ENCODE results near the gene ALKBH8.
A peak's percentile ranks its signal among the peaks of the same experiment; 100 is the strongest.
"Not testable (repeated sequence)": the region's sequence is repeated elsewhere in the genome, so short reads cannot be mapped to it uniquely, and the experiment has no call there.

The ALKBH8 gene

DNA sequence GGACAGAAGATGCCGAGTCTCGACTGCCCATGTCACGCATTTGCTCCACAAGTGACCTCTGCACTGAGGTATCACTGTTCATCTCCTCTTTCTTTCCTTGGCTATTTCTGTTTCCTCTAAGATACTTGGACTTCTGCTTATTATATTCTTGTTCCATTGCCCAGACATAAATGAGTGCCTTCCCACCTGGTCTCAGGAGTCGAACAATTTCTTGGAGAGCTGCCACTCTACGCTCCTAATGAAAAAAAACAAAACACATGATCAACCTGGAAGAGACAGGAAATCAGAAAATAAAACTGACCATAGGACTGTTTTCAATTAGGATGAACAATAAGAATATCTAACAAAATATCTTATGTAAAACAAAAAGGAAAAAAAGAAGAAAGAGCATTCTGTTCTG is 60.6 kb downstream of the ALKBH8 start:
- no peak for DNase-seq (ENCODE audit: low read depth)

DNA sequence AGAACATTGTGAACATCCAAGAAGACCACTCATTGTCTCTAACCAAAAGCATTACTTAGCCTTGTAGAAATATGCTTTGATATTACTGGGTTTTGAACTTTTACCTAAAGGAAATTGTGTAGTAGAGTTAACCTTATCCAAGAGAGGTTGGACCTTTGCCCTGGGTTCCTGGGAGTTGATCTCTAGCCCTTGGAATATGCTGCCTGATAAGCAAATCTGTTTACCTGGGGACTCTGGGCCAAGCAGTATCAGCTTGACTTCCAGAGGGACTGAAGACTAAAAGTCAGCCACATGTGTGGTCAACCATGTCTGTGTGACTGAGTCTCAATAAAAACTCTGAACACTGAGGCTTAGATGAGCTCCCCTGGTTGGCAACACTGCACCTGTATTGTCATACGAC is 63.8 kb downstream of the ALKBH8 start:
- DNase-seq (ENCODE audit: low read depth) = no peak

DNA sequence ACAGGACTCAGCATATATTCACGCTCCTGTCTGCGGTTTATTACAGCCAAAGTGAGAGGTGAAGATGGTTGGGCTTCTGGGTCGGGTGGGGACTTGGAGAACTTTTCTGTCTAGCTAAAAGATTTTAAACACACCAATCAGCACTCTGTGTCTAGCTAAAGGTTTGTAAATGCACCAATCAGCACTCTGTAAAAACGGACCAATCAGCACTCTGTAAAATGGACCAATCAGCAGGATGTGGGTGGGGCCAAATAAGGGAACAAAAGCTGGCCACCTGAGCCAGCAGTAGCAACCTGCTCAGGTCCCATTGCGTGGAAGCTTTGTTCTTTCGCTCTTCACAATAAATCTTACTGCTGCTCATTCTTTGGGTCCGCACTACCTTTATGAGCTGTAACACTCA is 68.2 kb downstream of the ALKBH8 start:
- DNase-seq (ENCODE audit: low read depth) = not testable (repeated sequence)

DNA sequence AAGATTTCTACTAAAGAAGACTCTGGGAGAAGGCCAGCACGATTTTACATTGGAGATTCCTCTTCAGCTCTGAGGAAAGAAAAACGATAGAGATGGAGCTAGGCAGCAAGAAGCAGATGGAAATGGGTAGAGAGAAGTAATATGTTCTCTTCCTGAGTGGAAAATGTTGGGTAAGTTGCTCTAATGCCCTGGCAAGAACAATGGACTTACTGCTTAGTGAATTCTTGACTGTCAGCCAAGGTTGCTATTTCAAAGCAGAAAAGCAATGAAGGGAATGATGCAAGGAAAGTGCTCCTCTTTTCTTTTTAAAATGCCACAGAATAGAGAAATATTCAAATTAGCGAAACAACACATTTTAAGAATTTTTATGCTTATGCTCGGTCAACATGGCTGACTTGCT is 69.5 kb downstream of the ALKBH8 start:
- DNase-seq (ENCODE audit: low read depth) = no peak

DNA sequence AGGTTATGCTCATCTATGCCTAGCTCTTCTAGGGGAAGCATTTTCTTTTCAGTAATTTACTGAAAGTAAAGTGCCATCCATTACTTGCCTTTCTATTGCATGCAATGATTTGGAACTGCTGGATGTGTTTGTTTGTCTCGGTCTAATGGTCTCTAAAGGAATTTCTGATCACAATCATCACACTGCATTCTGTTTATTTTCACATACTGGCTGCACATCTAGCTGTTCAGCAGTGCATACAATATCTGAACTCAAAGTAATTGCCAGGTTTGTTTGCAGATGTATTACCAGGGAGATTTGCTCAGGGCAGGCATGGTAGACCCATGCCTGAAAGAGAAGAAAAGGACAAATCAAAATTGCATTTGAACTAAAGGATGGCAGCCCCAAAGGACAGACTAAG is 71.5 kb downstream of the ALKBH8 start:
- no peak for DNase-seq (ENCODE audit: low read depth)

DNA sequence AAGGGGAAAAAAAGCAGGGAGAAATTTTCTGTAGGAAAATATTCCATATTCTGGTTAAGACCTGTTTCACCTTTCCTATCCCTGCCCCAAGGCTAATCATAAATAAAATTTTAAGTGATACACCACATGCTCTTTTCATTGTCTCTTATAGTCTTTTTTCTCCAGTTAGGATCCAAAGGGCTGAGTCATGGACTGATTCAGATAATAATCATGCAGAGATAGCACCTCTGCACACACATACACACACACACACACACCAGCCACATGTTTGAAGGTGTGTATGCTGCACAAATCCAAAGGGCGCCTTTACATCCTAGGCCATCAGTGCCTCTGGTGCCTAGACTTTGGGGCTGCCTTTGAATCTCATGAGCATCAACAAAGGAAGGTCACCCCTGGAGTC is 72.4 kb downstream of the ALKBH8 start:
- no peak for DNase-seq (ENCODE audit: low read depth)

DNA sequence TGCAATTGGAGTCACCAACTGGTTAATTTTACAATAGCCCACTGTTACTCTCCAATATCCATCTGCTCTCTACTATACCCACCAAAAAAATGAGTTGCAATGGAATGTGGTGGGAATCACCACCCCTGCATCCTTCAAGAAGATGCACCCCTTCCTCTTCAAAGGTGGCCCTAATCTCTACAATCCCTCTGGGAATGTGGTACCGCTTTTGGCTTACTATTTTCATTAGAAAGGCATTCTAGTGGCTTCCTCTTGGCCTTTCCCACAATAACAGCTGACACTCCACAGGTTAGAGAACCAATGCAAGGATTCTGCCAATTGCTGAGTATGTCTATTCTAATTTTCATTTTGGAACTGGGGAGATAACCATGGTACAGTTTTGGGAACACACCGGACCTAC is 74.7 kb downstream of the ALKBH8 start:
- no peak for DNase-seq (ENCODE audit: low read depth)

DNA sequence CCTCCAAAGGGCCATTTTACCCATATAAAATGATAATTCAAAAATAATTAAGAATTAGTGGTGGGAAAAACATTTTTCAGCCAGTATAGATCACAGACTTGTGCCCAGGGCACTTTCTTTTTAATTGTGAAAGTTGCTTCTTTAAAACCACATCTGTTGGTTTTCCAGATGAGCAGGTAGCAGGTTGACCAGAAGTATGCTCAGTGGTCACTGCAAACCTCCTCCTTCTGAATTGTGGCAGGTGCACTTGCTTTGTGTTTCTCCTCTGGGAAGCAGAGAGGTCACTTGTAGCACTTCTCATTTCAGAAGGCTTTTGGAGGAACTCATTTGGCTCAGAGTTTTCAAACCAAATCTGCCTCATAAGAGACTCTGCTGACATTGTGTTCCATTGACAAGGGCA is 83.3 kb downstream of the ALKBH8 start:
- DNase-seq (ENCODE audit: low read depth) = no peak

DNA sequence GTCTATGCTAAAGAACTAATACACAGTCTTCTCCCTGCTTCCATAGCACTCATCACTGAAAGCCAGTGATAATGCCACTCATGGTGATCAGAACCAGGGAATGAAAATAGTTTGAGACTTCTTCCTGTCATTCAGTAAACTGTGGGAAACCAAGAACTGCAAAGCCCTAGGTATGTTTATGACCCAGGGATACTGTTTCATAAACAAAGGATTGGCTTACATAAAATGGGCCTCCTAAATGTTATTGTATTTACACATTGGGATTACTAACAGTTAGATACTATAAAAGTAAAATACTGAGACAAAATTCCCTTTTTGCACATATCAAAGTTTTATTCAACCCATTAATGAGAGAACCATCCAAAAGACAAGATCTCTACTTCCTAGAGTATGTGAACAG is 86.6 kb downstream of the ALKBH8 start:
- no peak for DNase-seq (ENCODE audit: low read depth)

DNA sequence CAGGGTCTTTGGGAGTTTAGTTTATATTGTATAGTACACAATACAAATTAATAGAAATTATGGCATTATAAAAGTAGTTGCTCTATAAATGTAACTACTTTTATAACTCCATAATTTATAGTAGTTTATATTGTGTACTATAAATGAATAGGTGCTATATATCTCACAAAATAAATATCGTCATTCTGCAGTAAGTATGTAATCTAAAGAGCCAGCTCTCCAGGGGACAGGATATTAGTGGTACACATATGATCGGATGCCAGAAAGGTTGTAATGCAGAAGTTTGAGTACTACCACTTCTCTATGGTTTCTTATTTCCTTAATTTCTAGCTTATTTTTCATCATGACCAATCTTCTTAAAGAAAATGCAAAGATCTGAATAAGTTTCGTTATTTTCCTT is 87.7 kb downstream of the ALKBH8 start:
- no peak for DNase-seq (ENCODE audit: low read depth)

DNA sequence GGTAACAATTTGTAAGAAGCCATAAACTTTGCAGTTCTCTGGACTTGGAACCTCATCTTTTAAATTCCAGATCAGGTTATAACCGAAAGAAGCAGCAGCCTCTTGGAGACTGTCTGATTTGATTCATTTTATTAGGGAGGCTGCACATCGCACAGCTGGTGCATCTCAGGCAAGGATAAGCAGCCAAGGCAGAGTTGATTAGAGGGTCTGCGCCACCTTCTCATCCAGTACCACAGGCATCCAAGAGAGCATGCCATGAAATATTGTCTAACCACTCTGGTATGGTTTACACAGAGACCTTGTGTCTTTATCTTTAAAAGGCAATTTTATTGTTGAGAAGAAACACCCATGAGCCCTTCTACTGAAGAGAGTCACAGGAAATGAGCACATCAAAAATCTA is 91.7 kb downstream of the ALKBH8 start:
- no peak for DNase-seq (ENCODE audit: low read depth)

DNA sequence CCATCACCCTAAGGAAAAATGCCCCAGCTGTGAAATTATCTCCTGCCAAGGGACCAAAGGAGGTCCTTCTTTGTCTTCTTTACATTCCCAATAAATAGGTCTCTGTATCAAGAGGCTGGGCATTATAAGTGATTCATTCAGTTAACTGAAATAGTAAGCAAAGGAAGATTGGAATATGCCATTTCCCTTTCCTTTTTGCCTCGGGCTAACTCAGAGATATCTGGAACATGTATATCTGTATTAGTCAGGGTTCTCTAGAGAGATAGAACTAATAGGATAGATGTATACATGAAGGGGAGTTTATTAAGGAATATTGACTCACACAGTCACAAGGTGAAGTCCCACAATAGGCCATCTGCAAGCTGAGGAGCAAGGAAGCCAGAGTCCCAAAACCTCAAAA is 92.6 kb downstream of the ALKBH8 start:
- DNase-seq (ENCODE audit: low read depth) = no peak

DNA sequence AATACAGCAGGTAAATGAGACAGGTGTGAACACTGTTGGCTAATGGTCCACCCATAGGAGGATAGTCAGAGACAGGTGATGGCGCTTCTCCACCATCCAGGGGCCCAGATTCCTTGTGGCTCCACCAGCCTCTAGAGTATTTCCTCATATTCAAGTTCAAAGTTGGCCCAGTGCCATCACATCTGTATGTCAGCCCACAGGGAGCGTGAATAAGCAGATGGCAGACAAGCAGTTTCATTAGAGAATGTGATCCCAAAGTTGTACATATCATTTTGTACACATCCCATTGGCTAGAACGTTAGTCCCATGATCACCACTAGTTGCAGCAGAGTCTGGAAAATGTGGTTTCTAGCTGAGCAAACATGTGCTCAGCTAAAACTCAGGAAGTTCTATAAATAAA is 96.9 kb downstream of the ALKBH8 start:
- no peak for DNase-seq (ENCODE audit: low read depth)

DNA sequence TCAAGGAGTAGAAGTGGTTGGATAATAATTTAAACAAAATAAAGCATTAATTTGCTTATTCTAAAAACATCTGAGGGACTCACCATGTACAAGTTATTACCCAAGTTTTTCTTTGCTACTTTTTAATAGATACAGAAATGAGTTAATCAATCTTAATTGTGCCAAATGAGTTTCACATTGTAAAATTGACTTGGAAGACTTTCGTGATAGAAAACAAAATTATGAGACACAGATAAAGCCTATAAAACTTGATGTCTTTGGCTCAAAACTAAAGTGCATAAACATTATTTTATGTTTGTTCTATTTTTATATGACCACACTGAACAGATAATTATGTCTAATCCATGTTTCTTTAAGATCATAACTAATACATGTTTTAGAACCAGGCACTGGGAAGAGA is 97.8 kb downstream of the ALKBH8 start:
- no peak for DNase-seq (ENCODE audit: low read depth)

DNA sequence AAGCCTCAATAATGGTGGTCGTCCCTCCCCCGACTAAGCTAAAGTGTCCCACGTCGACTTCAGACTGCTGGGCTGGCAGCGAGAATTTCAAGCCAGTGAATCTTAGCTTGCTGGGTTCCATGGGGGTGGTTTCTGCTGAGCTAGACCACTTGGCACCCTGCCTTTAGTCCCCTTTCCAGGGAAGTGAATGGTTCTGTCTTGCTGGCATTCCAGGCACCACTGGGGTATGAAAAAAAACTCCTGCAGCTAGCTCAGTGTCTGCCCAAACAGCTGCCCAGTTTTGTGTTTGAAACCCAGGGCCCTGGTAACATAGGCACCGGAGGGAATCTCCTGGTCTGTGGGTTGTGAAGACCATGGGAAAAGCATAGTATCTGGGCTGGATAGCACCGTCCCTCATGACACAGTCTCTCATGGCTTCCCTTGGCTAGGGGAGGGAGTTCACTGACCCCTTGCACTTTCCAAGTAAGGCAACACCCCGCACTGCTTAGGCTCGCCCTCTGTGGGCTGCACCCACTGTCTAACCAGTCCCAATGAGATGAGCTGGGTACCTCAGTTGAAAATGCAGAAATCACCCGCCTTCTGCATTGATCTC is 99.2 kb downstream of the ALKBH8 start:
- not testable (repeated sequence) for DNase-seq (ENCODE audit: low read depth)

DNA sequence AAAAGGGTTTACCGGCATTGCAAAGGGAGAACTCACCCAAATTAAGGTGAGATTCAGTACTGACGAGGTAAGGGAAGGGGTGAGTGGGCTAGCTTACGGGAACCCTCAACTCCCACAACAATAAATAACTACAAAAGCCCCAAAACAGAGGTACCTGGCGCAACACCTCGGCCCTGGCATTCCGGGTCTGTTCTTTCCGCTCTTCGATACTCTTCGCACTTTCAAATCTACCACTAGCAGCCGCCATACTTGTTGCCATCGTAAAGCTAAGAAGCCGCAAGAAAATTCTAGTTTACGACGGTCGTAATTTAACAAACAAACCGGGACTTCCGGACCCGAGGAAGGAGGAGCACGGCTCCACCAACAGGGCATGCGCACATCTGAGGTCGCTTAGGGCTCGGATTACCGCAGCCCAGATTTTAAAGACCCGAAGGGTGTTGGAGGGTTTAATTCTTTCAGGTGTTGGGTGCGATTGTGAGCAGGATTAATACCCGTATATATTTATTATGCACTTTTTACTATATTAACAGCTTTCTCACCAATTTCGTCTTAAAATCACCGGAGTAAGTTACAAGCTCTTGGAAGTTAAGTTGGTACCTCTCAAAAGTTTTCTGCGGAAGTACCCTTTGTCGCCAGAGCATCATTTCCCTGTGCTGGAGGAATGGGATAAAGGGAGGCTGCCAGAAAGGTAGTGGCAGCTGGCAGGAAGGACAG is 107.8 kb downstream of the ALKBH8 start, which contains the start of gene CWF19L2:
Gene CWF19L2, minus strand, starts transcription at position 268 of the 714 bp plus-strand sequence. Its CDS starts 9 bp downstream, at position 259.
- peak; percentile 81 for DNase-seq (ENCODE audit: low read depth)

DNA sequence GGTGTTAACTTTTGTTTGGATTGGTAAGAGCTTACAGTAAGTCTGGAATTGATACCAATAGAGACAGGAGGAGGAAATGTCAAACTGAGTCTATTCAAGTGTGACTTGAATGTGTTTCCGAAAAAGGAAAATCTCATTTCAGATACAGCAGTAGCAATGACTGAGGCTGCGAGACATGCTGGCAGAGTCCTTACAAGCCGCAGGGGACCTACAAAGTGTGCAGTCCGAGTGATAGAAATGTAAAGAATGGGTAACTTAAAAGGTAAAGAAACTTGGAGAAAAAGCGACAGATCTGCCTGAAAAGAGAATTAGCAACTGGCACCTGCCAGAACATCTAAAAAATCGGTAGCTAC is 108.4 kb downstream of the ALKBH8 start:
- DNase-seq (ENCODE audit: low read depth) = no peak

DNA sequence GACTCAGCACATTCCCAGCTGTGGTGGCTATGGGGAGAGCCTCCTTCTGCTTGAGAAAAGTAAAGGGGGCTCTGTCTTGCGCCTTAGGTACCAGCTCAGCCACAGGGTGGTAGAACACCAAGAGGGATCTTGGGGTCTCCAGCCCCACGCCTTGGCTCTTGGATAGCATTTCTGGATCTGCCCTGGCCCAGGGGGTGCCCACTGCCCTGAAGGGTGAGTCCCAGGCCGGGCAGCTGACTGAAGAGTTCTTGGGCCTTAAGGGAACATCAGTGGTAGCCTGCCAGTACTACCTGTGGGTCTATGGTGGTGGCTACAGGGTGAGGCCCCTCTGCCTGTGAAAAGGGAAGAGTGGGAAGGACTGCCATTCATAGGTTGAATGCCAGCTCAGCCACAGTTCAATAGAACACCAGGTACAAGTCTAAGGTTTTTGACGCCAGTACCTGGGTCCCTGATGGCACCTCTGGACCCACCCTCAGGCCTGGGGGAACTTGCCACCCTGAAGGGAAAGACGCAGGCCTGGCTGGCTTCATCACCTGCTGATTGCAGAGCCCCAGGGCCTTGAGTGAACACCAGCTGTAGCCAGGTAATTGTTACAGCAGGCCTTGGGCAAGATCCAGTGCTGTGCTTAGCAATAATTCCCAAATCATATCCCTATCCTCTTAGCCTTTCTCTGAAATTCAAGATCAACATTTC is 111.8 kb downstream of the ALKBH8 start:
- DNase-seq (ENCODE audit: low read depth) = no peak

Measured in stimulated activated CD8-positive, alpha-beta memory T cell treated with anti-CD3 and anti-CD28 coated beads, Interleukin-4, amount 100 ng/mL, for 24 hours (primary cell).